Mesothelial cell of epicardium (in vitro differentiated cells): ENCODE measurements around the gene CHRND. TPM values are rescaled to one million over a fixed set of nuclear protein-coding genes. Genes with fewer than 3 reads are reported as not detected.

ENCODE experiments used
- DNase-seq, 2 experiments: peaks; one replicate each; pipeline ENCODE4 v3.0.0; 2021; ENCODE audit warnings: low spot score in 2 of 2; ENCODE audit not compliant: unreplicated experiment in 2 of 2
- H3K27ac Mint-ChIP-seq: 2 replicates; pipeline ENCODE4 v1.8.0; 2021; ENCODE audit warnings: mixed read lengths
- H3K27me3 Mint-ChIP-seq: 2 replicates; pipeline ENCODE4 v1.8.0; 2021; ENCODE audit warnings: low read depth, mixed read lengths
- H3K36me3 Mint-ChIP-seq: 2 replicates; pipeline ENCODE4 v1.8.0; 2021; ENCODE audit warnings: mixed read lengths
- H3K4me1 Mint-ChIP-seq: 2 replicates; pipeline ENCODE4 v1.8.0; 2021; ENCODE audit warnings: mixed read lengths
- H3K4me3 Mint-ChIP-seq: 2 replicates; pipeline ENCODE4 v1.8.0; 2021; ENCODE audit warnings: mild to moderate bottlenecking, moderate library complexity, mixed read lengths
- H3K9me3 Mint-ChIP-seq: 2 replicates; pipeline ENCODE4 v1.8.0; 2021; ENCODE audit warnings: mixed read lengths
- CTCF ChIP-seq: fragments of 200-600 bp; sonication (generic); IDR thresholded peaks from one replicate; pipeline ENCODE4 v1.5.0; 2021; ENCODE audit warnings: antibody characterized with exemption; ENCODE audit not compliant: unreplicated experiment
- total RNA-seq: library from RNA; stranded (reverse); gene quantifications from 3 replicates; pipeline ENCODE4 v1.2.1, GENCODE V29; 2021

The CHRND gene
- total RNA-seq, 1 donor from 2014 or later: not detected

- Mint-ChIP-seq H3K4me3 (no peak overlapping the region), H3K36me3 (no peaks in the 10 kb centered on the region), H3K27ac (no peak overlapping the region), H3K9me3 (no peaks in the 10 kb centered on the region), H3K4me1 (peaks cover 13% of the 10 kb centered on the region), H3K27me3 (peaks cover 63% of the 10 kb centered on the region)
- DNase-seq: no peak
- TF ChIP-seq CTCF: no peak
Observed at GRCh38 chr2:232515639-232516038, 10.3 kb upstream of the CHRND start.

GRCh38 chr2:232516551-232516950 is 9.4 kb upstream of the CHRND start:
- H3K9me3 Mint-ChIP-seq: no peaks in the 10 kb centered on the region
- no peak overlapping the region for H3K27ac Mint-ChIP-seq
- H3K36me3 Mint-ChIP-seq: no peaks in the 10 kb centered on the region
- H3K27me3 Mint-ChIP-seq: peaks cover 68% of the 10 kb centered on the region
- no peak overlapping the region for H3K4me3 Mint-ChIP-seq
- DNase-seq: no peak
- H3K4me1 Mint-ChIP-seq: peaks cover 15% of the 10 kb centered on the region
- TF ChIP-seq CTCF: no peak

- H3K27ac Mint-ChIP-seq: no peak overlapping the region
- peaks cover 72% of the 10 kb centered on the region for H3K27me3 Mint-ChIP-seq
- DNase-seq: no peak
- peaks cover 6% of the 10 kb centered on the region for H3K4me1 Mint-ChIP-seq
- H3K9me3 Mint-ChIP-seq: no peaks in the 10 kb centered on the region
- no peak overlapping the region for H3K4me3 Mint-ChIP-seq
- H3K36me3 Mint-ChIP-seq: no peaks in the 10 kb centered on the region
- TF ChIP-seq CTCF: no peak
Observed at GRCh38 chr2:232518844-232519243, 7.1 kb upstream of the CHRND start.

GRCh38 chr2:232519581-232520438 is 6.2 kb upstream of the CHRND start, which contains the start of gene PRSS56:
PRSS56 (plus strand) TSS chr2:232520388; CDS start chr2:232520599, 211 bp downstream.
- Mint-ChIP-seq H3K27ac (no peak within 1 kb of the TSS), H3K9me3 (no peaks in the 10 kb centered on the region), H3K27me3 (peaks cover 74% of the 10 kb centered on the region), H3K36me3 (no peaks in the 10 kb centered on the region), H3K4me1 (peaks cover 8% of the 10 kb centered on the region), H3K4me3 (no peak within 1 kb of the TSS)
- no peak for TF ChIP-seq CTCF
- no peak for DNase-seq

- no peaks in the 10 kb centered on the region for H3K36me3 Mint-ChIP-seq
- H3K4me3 Mint-ChIP-seq: no peak overlapping the region
- TF ChIP-seq CTCF: no peak
- no peaks in the 10 kb centered on the region for H3K9me3 Mint-ChIP-seq
- no peak overlapping the region for H3K27ac Mint-ChIP-seq
- DNase-seq: no peak
- peaks cover 71% of the 10 kb centered on the region for H3K27me3 Mint-ChIP-seq
- peaks cover 8% of the 10 kb centered on the region for H3K4me1 Mint-ChIP-seq
Observed at GRCh38 chr2:232520489-232520888, 5.5 kb upstream of the CHRND start.
